Neural progenitor cell (in vitro differentiated cells): ENCODE data around the gene CKAP2L. TPM values are rescaled to one million over a fixed set of nuclear protein-coding genes. Genes with fewer than 3 reads are reported as not detected.

Experiments used
- DNase-seq: peaks from one replicate; pipeline ENCODE4 v3.0.0-alpha.2; 2016; ENCODE audit warnings: low spot score
- H2AFZ ChIP-seq: fragments of 200-600 bp; sonication (generic); replicated peaks from 2 replicates; pipeline ENCODE4 v1.6.1; 2016; ENCODE audit warnings: antibody characterized with exemption
- H3F3A ChIP-seq: fragments of 200-600 bp; sonication (generic); 2 replicates; pipeline ENCODE4 v1.6.1; 2016; ENCODE audit warnings: antibody characterized with exemption, low read depth
- H3K27ac ChIP-seq: fragments of 200-600 bp; sonication (generic); 2 replicates; pipeline ENCODE4 v1.5.1; 2016; ENCODE audit warnings: mild to moderate bottlenecking
- H3K27me3 ChIP-seq: fragments of 200-600 bp; sonication (generic); 2 replicates; pipeline ENCODE4 v1.6.1; 2016; ENCODE audit warnings: mild to moderate bottlenecking, moderate library complexity
- H3K36me3 ChIP-seq: fragments of 200-600 bp; sonication (generic); 2 replicates; pipeline ENCODE4 v1.5.1; 2016
- H3K4me1 ChIP-seq: fragments of 200-600 bp; sonication (generic); 2 replicates; pipeline ENCODE4 v1.6.1; 2016; ENCODE audit warnings: mixed run types
- H3K4me2 ChIP-seq: fragments of 200-600 bp; sonication (generic); 2 replicates; pipeline ENCODE4 v1.6.1; 2016
- H3K4me3 ChIP-seq: fragments of 200-600 bp; sonication (generic); 2 replicates; pipeline ENCODE4 v1.5.1; 2016
- H3K79me2 ChIP-seq: fragments of 200-600 bp; sonication (generic); 2 replicates; pipeline ENCODE4 v1.6.1; 2016; ENCODE audit warnings: low read depth
- H3K9ac ChIP-seq: fragments of 200-600 bp; sonication (generic); 2 replicates; pipeline ENCODE4 v1.6.1; 2016
- H3K9me3 ChIP-seq: fragments of 200-600 bp; sonication (generic); 2 replicates; pipeline ENCODE4 v1.5.1; 2016; ENCODE audit warnings: low read depth
- H4K20me1 ChIP-seq: fragments of 200-600 bp; sonication (generic); 2 replicates; pipeline ENCODE4 v1.6.1; 2016; ENCODE audit warnings: low read depth
- H3K27ac Mint-ChIP-seq: 3 replicates; pipeline ENCODE4 v1.8.0; 2021; ENCODE audit warnings: mixed read lengths
- H3K27me3 Mint-ChIP-seq: 2 replicates; pipeline ENCODE4 v1.8.0; 2022; ENCODE audit warnings: low read depth, mild to moderate bottlenecking, inconsistent platforms, moderate library complexity, mixed read lengths; ENCODE audit not compliant: insufficient read depth
- H3K36me3 Mint-ChIP-seq: 3 replicates; pipeline ENCODE4 v1.8.0; 2021; ENCODE audit warnings: mixed read lengths
- H3K4me1 Mint-ChIP-seq: 3 replicates; pipeline ENCODE4 v1.8.0; 2021; ENCODE audit warnings: mixed read lengths
- H3K4me3 Mint-ChIP-seq: 3 replicates; pipeline ENCODE4 v1.8.0; 2021; ENCODE audit warnings: mild to moderate bottlenecking, moderate library complexity, mixed read lengths
- H3K9me3 Mint-ChIP-seq: 3 replicates; pipeline ENCODE4 v1.8.0; 2020; ENCODE audit warnings: mixed read lengths
- CTCF ChIP-seq: fragments of 200-600 bp; sonication (generic); IDR thresholded peaks from 2 replicates; pipeline ENCODE4 v1.5.1; 2017; ENCODE audit warnings: antibody characterized with exemption, mild to moderate bottlenecking
- EZH2 ChIP-seq: fragments of 200-600 bp; sonication (generic); IDR thresholded peaks from 2 replicates; pipeline ENCODE4 v1.6.1; 2017; ENCODE audit warnings: antibody characterized with exemption, mild to moderate bottlenecking, moderate library complexity
- EZH2phosphoT487 ChIP-seq: fragments of 200-600 bp; sonication (generic); IDR thresholded peaks from 2 replicates; pipeline ENCODE4 v1.6.1; 2017; ENCODE audit warnings: antibody characterized with exemption
- total RNA-seq: library from RNA; depleted of rRNA; stranded (reverse); fragments of >200 nt; gene quantifications from 2 replicates; pipeline ENCODE4 v1.2.3, GENCODE V29; 2015; ENCODE audit warnings: low replicate concordance

Gene CKAP2L
- total RNA-seq, 1 donor from 2014 or later = 53.7 TPM

- H4K20me1 ChIP-seq = no peaks in the 10 kb centered on the region
Observed at GRCh38 chr2:112694182-112694581, 70.2 kb downstream of the CKAP2L start.

DNA sequence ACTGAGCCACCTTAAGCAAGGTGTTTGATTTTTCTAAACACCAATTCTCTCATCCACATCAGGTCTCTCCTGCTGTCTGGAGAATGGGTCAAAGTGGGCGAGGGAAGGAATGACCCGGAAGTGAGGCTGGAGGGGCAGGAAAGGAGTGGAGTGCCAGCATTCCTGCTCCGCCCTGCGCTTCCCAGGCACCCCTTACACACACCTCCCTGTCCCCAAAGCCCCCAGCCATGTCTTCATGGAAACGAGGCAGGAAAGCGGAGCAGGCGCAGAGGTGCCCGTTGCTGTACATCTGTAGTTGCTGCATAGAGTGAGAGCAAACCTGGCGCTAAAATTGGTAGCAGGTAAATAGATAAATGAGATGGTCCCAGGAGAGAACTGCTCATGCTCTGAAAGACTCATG lies 70.8 kb downstream of the CKAP2L start:
- no peak overlapping the region for H3K4me3 Mint-ChIP-seq
- peaks cover 11% of the 10 kb centered on the region for H3K4me1 Mint-ChIP-seq
- no peaks in the 10 kb centered on the region for H3K9me3 Mint-ChIP-seq
- no peak overlapping the region for H3K27ac Mint-ChIP-seq
- no peaks in the 10 kb centered on the region for H3K27me3 ChIP-seq
- H3F3A ChIP-seq = no peaks in the 10 kb centered on the region
- H3K4me3 ChIP-seq = no peak overlapping the region
- no peak overlapping the region for H3K9ac ChIP-seq
- no peaks in the 10 kb centered on the region for H3K4me1 ChIP-seq
- H3K36me3 ChIP-seq = no peaks in the 10 kb centered on the region
- no peak for DNase-seq
- no peaks in the 10 kb centered on the region for H3K27me3 Mint-ChIP-seq
- no peaks in the 10 kb centered on the region for H3K36me3 Mint-ChIP-seq
- H3K4me2 ChIP-seq = no peak overlapping the region
- no peak overlapping the region for H2AFZ ChIP-seq
- TF ChIP-seq EZH2 = no peak
- no peak for TF ChIP-seq CTCF
- no peak for TF ChIP-seq EZH2phosphoT487
- no peaks in the 10 kb centered on the region for H3K79me2 ChIP-seq
- H3K9me3 ChIP-seq = no peaks in the 10 kb centered on the region
- H4K20me1 ChIP-seq = no peaks in the 10 kb centered on the region
- no peak overlapping the region for H3K27ac ChIP-seq

More at GRCh38 chr2:112694182-112694581, 70.2 kb downstream of the CKAP2L start:
- Histone ChIP-seq H3K27ac (no peak overlapping the region), H3K27me3 (no peaks in the 10 kb centered on the region), H2AFZ (no peak overlapping the region), H3K9ac (no peak overlapping the region), H3F3A (no peaks in the 10 kb centered on the region), H3K79me2 (no peaks in the 10 kb centered on the region), H3K4me2 (no peak overlapping the region), H3K4me1 (no peaks in the 10 kb centered on the region), H3K9me3 (no peaks in the 10 kb centered on the region), H3K4me3 (no peak overlapping the region), H3K36me3 (no peaks in the 10 kb centered on the region)
- Mint-ChIP-seq H3K9me3 (no peaks in the 10 kb centered on the region), H3K4me3 (no peak overlapping the region), H3K36me3 (no peaks in the 10 kb centered on the region), H3K27ac (no peak overlapping the region), H3K4me1 (peaks cover 11% of the 10 kb centered on the region), H3K27me3 (no peaks in the 10 kb centered on the region)
- DNase-seq = no peak
- TF ChIP-seq CTCF (no peak), EZH2phosphoT487 (no peak), EZH2 (no peak)

DNA sequence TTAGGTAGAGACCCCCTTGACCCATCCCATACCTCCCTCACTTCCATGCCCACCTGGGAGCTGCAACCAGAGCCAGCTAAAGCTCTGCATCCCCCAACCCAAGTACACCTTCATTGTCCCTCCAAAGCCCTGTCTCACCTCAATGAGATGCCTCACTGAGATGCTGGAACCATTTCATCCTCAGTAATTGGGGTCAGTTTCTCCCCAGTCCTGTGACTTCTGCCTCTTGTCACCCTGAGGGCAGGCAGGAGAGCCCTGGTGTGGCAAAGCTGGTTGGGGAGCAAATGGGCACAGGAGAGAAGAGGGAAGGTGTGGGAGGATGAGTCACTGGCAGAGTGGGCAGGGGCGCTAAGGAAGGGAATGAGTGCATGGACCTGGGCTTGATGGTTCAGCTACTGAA lies 71.5 kb downstream of the CKAP2L start:
- no peak overlapping the region for H3K9ac ChIP-seq
- H3K36me3 ChIP-seq = no peaks in the 10 kb centered on the region
- DNase-seq = no peak
- H3K9me3 ChIP-seq = no peaks in the 10 kb centered on the region
- no peaks in the 10 kb centered on the region for H3F3A ChIP-seq
- H3K27me3 Mint-ChIP-seq = no peaks in the 10 kb centered on the region
- H3K4me3 ChIP-seq = no peak overlapping the region
- TF ChIP-seq EZH2 (no peak), EZH2phosphoT487 (no peak), CTCF (no peak)
- H3K27me3 ChIP-seq = no peaks in the 10 kb centered on the region
- H3K4me1 ChIP-seq = no peaks in the 10 kb centered on the region
- no peak overlapping the region for H3K27ac ChIP-seq
- no peaks in the 10 kb centered on the region for H4K20me1 ChIP-seq
- no peak overlapping the region for H3K4me2 ChIP-seq
- H3K27ac Mint-ChIP-seq = no peak overlapping the region
- H3K9me3 Mint-ChIP-seq = no peaks in the 10 kb centered on the region
- no peak overlapping the region for H3K4me3 Mint-ChIP-seq
- H2AFZ ChIP-seq = no peak overlapping the region
- H3K36me3 Mint-ChIP-seq = no peaks in the 10 kb centered on the region
- no peaks in the 10 kb centered on the region for H3K79me2 ChIP-seq
- H3K4me1 Mint-ChIP-seq = peaks cover 11% of the 10 kb centered on the region
